Duodenal mucosa (tissue), 2 donors: ENCODE results near the gene VPS39.
"Not testable (repeated sequence)": the region's sequence is repeated elsewhere in the genome, so short reads cannot be mapped to it uniquely, and the experiment has no call there.

Experiments used
- H3K27ac ChIP-seq: one replicate; pipeline ENCODE4 v1.7.0; 2013; ENCODE audit warnings: low read depth, low read length
- H3K27me3 ChIP-seq, 2 donors: one replicate each; pipeline ENCODE4 v1.7.0; 2013; ENCODE audit warnings: low read length in 2 of 2, control low read depth in 1 of 2; ENCODE audit not compliant: insufficient read depth in 2 of 2, control insufficient read depth in 1 of 2
- H3K36me3 ChIP-seq, 2 donors: one replicate each; pipeline ENCODE4 v1.7.0; 2013; ENCODE audit warnings: low read length in 2 of 2, control low read depth in 1 of 2; ENCODE audit not compliant: insufficient read depth in 2 of 2, control insufficient read depth in 1 of 2
- H3K4me1 ChIP-seq, 2 donors: one replicate each; pipeline ENCODE4 v1.7.0; 2013; ENCODE audit warnings: low read length in 2 of 2, control low read depth in 1 of 2; ENCODE audit not compliant: insufficient read depth in 2 of 2, control insufficient read depth in 1 of 2
- H3K4me3 ChIP-seq, 2 donors: one replicate each; pipeline ENCODE4 v1.7.0; 2013; ENCODE audit warnings: low read length in 2 of 2, low read depth in 1 of 2
- H3K9ac ChIP-seq, 2 donors: one replicate each; pipeline ENCODE4 v1.7.0; 2013; ENCODE audit warnings: low read length in 2 of 2, low read depth in 1 of 2
- H3K9me3 ChIP-seq, 2 donors: one replicate each; pipeline ENCODE4 v1.7.0; 2013; ENCODE audit warnings: low read length in 2 of 2, control low read depth in 1 of 2; ENCODE audit not compliant: control insufficient read depth in 1 of 2

Gene VPS39

GRCh38 chr15:42207674-42208579 lies at the start of gene VPS39:
VPS39 (minus strand) TSS chr15:42208304; CDS start chr15:42208153, 151 bp downstream.
- H3K27me3 ChIP-seq, result no peaks in the 10 kb centered on the region
- H3K4me3 ChIP-seq, result peak within 1 kb of the TSS; percentile 97 to 98
- H3K9me3 ChIP-seq, result no peaks in the 10 kb centered on the region
- peak within 1 kb of the TSS; percentile 32 for H3K27ac ChIP-seq
- H3K9ac ChIP-seq, result peak within 1 kb of the TSS; percentile 90 to 93
- H3K4me1 ChIP-seq, result peaks cover 11 to 14% of the 10 kb centered on the region in 2 donors
- peaks cover 3 to 32% of the 10 kb centered on the region in 2 donors for H3K36me3 ChIP-seq

GRCh38 chr15:42253300-42253699 lies 45.2 kb upstream of the VPS39 start:
- Histone ChIP-seq H3K4me1 (no peaks in the 10 kb centered on the region), H3K36me3 (peaks cover 22 to 56% of the 10 kb centered on the region in 2 donors), H3K27ac (no peak overlapping the region), H3K4me3 (no peak overlapping the region), H3K9me3 (peaks cover 0 to 7% of the 10 kb centered on the region in 2 donors), H3K9ac (no peak overlapping the region), H3K27me3 (no peaks in the 10 kb centered on the region)

GRCh38 chr15:42240823-42241222 lies 32.7 kb upstream of the VPS39 start:
- H3K27ac ChIP-seq, result no peak overlapping the region
- H3K9me3 ChIP-seq, result no peaks in the 10 kb centered on the region
- H3K9ac ChIP-seq, result no peak overlapping the region
- H3K27me3 ChIP-seq, result no peaks in the 10 kb centered on the region
- H3K4me3 ChIP-seq, result no peak overlapping the region
- H3K36me3 ChIP-seq, result peaks cover 9 to 46% of the 10 kb centered on the region in 2 donors
- H3K4me1 ChIP-seq, result no peaks in the 10 kb centered on the region

GRCh38 chr15:42239528-42240182 lies 31.6 kb upstream of the VPS39 start:
- Histone ChIP-seq H3K27ac (no peak overlapping the region), H3K9me3 (no peaks in the 10 kb centered on the region), H3K36me3 (peaks cover 9 to 51% of the 10 kb centered on the region in 2 donors), H3K27me3 (no peaks in the 10 kb centered on the region), H3K4me3 (no peak overlapping the region), H3K4me1 (no peaks in the 10 kb centered on the region), H3K9ac (no peak overlapping the region)

GRCh38 chr15:42233107-42233506 lies 25.0 kb upstream of the VPS39 start:
- no peak overlapping the region for H3K9ac ChIP-seq
- no peaks in the 10 kb centered on the region for H3K9me3 ChIP-seq
- no peak overlapping the region for H3K4me3 ChIP-seq
- no peaks in the 10 kb centered on the region for H3K4me1 ChIP-seq
- H3K27ac ChIP-seq, result no peak overlapping the region
- no peaks in the 10 kb centered on the region for H3K27me3 ChIP-seq
- H3K36me3 ChIP-seq, result peaks cover 13 to 61% of the 10 kb centered on the region in 2 donors

DNA sequence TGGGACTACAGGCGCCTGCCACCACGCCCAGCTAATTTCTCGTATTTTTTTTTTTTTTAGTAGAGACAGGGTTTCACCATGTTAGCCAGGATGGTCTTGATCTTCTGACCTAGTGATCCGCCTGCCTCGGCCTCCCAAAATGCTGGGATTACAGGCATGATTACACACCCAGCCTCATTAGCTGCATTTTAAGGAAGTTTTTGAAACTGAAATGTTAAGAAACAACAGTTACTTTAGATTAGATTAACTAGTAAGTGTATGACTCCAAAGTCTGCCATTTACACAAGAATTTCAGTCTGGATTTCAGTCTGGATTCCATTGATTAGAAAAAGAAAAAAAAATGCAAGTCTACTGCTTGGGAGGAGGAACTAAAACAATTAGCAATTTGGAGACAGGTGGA lies 24.5 kb upstream of the VPS39 start:
- H3K27ac ChIP-seq, result no peak overlapping the region
- peaks cover 13 to 58% of the 10 kb centered on the region in 2 donors for H3K36me3 ChIP-seq
- H3K9ac ChIP-seq, result no peak overlapping the region
- H3K4me3 ChIP-seq, result no peak overlapping the region
- H3K27me3 ChIP-seq, result no peaks in the 10 kb centered on the region
- peaks cover 0 to 4% of the 10 kb centered on the region in 2 donors for H3K4me1 ChIP-seq
- no peaks in the 10 kb centered on the region for H3K9me3 ChIP-seq

DNA sequence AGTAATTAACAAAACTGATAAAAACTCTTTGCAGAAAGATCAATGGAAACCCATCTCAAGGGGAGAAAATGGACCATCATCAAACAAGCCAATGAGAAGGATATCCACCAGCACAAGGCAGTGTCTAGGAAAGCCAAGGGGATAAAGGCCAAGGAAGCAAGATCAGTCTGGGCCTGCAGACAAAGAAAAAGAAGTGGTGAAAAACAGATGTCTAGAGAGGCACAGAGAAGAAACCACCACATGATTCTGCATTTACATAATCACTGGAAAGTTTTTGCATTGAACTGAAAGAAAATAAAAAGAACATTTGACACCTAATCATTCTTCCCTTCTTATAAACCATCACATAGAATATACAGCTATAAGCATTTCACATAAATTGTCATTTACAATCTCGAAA lies 23.0 kb upstream of the VPS39 start:
- Histone ChIP-seq H3K9ac (no peak overlapping the region), H3K4me3 (no peak overlapping the region), H3K27me3 (no peaks in the 10 kb centered on the region), H3K36me3 (peaks cover 11 to 58% of the 10 kb centered on the region in 2 donors), H3K9me3 (no peaks in the 10 kb centered on the region), H3K27ac (no peak overlapping the region), H3K4me1 (peaks cover 0 to 6% of the 10 kb centered on the region in 2 donors)

DNA sequence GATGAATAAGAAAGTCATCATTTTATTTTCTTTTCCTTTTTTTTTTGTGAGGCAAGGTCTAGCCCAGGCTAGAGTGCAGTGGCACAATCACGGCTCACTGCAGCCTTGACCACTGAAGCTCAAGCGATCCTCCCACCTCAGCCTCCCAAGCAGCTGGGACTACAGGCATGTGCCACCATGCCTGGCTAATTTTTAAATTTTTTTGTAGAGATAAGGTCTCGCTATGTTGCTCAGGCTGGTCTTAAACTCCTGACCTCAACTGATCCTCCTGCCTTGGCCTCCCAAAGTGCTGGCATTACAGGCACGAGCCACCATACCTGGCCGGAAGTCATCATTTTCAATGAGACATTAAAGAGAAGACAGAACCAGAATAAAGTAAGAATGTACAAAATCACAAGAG lies 20.9 kb upstream of the VPS39 start:
- H3K36me3 ChIP-seq, result peaks cover 25 to 71% of the 10 kb centered on the region in 2 donors
- H3K9ac ChIP-seq, H3K27me3 ChIP-seq, H3K27ac ChIP-seq, H3K4me1 ChIP-seq, H3K9me3 ChIP-seq, H3K4me3 ChIP-seq: not testable (repeated sequence)

GRCh38 chr15:42228036-42228435 lies 19.9 kb upstream of the VPS39 start:
- peaks cover 31 to 70% of the 10 kb centered on the region in 2 donors for H3K36me3 ChIP-seq
- no peaks in the 10 kb centered on the region for H3K9me3 ChIP-seq
- H3K27ac ChIP-seq, result no peak overlapping the region
- H3K4me3 ChIP-seq, result no peak overlapping the region
- no peaks in the 10 kb centered on the region for H3K27me3 ChIP-seq
- no peak overlapping the region for H3K9ac ChIP-seq
- peaks cover 0 to 6% of the 10 kb centered on the region in 2 donors for H3K4me1 ChIP-seq

DNA sequence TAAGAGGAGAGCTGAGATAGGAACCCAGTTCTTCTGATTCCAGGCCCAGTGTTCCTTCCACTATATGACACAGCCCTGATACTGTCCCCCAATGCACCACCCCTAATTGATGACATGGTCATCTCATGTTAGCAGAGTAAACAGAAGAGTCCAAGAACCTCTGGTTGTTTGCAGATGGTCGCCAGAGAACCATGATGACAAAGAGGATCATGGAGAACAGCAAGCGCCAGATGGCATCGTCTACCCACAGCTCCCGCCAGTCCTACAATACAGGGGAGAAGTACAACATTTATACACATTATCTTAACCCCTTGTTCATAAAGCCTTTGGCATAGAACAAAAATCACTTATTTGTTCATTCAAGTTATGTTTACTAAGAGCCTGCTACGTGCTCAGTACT lies 18.5 kb upstream of the VPS39 start:
- H3K27ac ChIP-seq, result no peak overlapping the region
- peaks cover 0 to 6% of the 10 kb centered on the region in 2 donors for H3K4me1 ChIP-seq
- H3K36me3 ChIP-seq, result peaks cover 29 to 77% of the 10 kb centered on the region in 2 donors
- no peak overlapping the region for H3K4me3 ChIP-seq
- no peaks in the 10 kb centered on the region for H3K9me3 ChIP-seq
- H3K27me3 ChIP-seq, result no peaks in the 10 kb centered on the region
- no peak overlapping the region for H3K9ac ChIP-seq
